ENCODE results near the gene TSPAN17.

- no peak for TF ChIP-seq POLR2AphosphoS5 (IDR thresholded peaks at IDR 0.05)
- TF ChIP-seq CTCF (IDR thresholded peaks at IDR 0.05) = no peak
- no peak for TF ChIP-seq POLR2A (IDR thresholded peaks at IDR 0.05)
Measured at GRCh38 chr5:176687881-176688280, 40.6 kb downstream of the TSPAN17 start.
